GM21529 (cell line): Measurements from ENCODE around the gene FARP1.

Experiments
- ATAC-seq: cut with Tn5 transposase; IDR thresholded peaks from one replicate; pipeline ENCODE4 v1.9.1; 2021; ENCODE audit not compliant: unreplicated experiment

Gene FARP1

DNA sequence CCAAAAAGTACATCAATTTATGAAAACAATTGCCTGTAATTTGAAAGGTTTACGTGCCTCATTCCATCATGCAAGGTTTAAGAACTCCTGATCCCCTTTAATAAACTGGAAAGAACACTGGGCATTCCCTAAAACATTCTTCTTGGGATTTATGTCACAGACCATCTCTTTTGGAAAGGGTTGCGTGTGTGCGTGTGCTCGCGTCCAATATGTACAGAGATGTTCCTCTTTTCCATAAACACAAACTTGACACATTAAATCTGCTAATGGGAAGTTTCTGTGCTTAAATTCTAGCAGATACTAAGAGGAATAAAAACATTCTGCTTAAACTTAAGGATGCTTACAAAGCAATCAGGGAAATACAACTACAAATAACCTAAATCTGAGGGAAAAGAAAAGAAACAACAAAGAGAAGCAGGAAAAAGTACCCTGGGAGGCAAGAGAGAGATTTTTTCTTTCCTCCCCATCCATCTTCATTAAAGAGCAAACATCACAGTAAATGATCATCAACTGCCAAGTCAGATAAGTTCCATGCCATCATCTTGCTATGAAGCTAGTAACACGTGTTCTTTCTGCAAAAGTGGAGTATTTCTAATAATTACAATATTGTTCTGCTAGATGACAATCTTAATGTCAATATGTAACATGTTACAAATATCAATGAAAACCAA lies 350.3 kb downstream of the FARP1 start:
- ATAC-seq, result no peak

DNA sequence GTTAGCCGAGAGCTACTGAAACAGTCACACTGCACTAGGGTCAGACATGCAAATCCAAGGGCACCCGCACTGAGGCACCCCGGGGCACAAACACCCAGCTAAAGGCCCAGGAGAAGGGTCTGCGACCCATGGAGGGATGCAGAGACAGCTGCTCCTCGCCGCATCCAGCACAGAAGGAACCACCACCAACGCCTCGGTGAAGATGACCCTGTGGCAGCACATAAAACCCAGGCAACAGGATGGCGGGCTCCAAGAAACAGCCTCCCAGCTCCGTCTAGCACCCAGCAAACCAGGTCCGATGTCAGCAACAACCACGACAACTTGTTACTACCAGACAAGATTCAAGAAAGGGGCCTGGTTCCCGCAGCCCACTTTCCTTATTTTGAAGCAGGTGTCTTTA lies 351.9 kb downstream of the FARP1 start:
- no peak for ATAC-seq

GRCh38 chr13:98495627-98496478 lies 353.0 kb downstream of the FARP1 start:
- no peak for ATAC-seq

DNA sequence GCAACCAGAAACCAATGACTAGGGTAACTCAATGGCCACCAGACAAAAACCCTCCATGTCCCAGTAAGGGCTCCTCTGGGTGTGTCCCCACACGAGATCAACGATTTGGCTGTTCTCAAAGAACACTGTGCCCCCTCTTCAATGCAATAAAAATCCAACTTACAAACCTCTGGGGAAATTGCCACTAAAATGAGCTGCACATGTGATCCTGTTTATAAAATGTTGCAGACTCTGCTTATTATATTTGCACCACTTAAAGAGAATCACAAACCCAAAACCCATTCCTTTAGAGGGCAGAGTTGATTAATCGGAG lies 353.5 kb downstream of the FARP1 start:
- no peak for ATAC-seq

GRCh38 chr13:98496966-98497365 lies 354.1 kb downstream of the FARP1 start:
- ATAC-seq, result no peak

DNA sequence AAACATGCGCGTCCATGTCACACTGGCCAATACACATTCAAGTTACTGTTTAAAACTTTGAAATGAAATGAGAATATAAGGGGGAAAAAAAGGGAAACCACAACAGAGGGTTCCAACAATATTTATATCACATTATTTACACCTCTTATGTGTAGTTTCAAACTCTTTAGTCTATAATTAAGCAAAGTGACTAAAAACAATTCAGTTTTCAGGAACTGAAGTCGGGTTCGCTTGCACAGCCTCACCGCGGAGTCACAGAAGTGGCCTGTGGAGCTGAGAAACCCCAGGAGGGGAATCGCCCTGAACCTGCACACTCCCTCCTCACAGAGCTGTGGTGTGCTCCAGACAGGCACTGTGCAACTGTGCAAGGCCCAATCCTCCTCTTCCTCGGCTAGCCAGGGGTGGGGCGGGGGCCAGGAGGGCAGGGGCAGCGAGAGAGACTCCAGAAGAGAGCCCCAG lies 358.1 kb downstream of the FARP1 start:
- peak; percentile 77 for ATAC-seq

GRCh38 chr13:98503175-98504028 lies 360.5 kb downstream of the FARP1 start:
- no peak for ATAC-seq

DNA sequence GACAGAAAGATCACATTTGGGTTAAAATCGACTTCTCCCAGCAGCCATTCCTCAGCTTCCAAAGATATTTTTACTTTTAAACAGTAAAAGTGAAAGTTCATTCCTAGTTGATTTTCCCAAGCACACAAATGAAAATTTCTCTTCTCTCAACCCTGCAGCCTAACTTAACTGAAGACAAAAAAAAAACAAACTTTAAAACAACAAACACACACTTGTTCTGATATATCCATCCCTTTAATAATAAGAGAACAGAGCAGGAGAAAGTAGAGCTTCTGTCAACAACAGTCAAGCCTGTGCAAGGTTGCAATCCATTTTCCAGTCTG lies 361.1 kb downstream of the FARP1 start:
- ATAC-seq, result no peak

- peak; percentile 55 for ATAC-seq
Observed at GRCh38 chr13:98504371-98504963, 361.6 kb downstream of the FARP1 start.
